DOHH2 (cell line): ENCODE results near the gene HOXA13.

Experiments used
- EZH2phosphoT487 ChIP-seq: fragments of 200-600 bp; sonication (generic); IDR thresholded peaks from 2 replicates; pipeline ENCODE4 v1.6.1; 2017; ENCODE audit warnings: borderline replicate concordance, mild to moderate bottlenecking, antibody characterized with exemption, low read length, moderate library complexity, mixed read lengths
- TF ChIP-seq, protein P1 (sequence below): fragments of 200-600 bp; sonication (generic); IDR thresholded peaks from one replicate; pipeline ENCODE4 v1.5.1; 2014; ENCODE audit warnings: antibody characterized with exemption, mild to moderate bottlenecking, low read depth, low read length; ENCODE audit not compliant: poor library complexity, severe bottlenecking

DNA sequence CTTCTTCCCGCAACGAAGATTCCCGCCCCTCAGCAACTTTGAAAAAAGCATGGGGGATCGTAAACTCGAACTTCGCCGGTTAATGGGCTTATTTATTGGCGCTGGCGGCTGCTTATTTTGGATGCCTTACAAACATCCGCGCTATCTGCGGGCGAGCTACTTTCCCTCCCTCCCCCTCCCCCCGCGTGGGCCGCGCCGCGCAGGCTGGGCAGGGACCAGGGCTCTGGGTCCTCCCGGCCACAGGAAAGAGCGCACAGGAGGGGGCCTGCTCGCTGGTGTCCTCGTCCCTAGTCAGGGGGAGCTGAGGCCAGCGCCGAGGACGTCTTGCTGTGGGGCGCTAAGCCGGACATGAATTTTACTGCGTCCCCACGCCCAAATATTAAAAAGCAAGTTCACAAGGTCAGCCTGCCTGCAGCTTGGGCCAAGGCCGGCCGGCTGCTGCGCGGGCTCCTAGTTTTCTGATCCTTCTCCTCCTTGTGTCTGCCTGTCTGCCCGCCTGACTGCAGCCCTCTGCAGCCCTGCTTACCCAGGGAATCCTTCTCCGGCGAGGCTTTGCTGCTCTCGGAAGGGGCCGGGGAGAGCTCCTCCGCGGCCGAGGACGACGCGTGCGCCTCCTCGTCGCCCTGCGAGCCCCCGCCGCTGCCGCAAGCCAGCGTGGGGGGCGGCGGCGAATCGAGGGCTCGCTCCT is 26.9 kb downstream of the HOXA13 start:
- TF ChIP-seq, protein P1, sequence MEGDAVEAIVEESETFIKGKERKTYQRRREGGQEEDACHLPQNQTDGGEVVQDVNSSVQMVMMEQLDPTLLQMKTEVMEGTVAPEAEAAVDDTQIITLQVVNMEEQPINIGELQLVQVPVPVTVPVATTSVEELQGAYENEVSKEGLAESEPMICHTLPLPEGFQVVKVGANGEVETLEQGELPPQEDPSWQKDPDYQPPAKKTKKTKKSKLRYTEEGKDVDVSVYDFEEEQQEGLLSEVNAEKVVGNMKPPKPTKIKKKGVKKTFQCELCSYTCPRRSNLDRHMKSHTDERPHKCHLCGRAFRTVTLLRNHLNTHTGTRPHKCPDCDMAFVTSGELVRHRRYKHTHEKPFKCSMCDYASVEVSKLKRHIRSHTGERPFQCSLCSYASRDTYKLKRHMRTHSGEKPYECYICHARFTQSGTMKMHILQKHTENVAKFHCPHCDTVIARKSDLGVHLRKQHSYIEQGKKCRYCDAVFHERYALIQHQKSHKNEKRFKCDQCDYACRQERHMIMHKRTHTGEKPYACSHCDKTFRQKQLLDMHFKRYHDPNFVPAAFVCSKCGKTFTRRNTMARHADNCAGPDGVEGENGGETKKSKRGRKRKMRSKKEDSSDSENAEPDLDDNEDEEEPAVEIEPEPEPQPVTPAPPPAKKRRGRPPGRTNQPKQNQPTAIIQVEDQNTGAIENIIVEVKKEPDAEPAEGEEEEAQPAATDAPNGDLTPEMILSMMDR: no peak
- no peak for TF ChIP-seq EZH2phosphoT487
